ENCODE measurements around the gene PACRG.

DNA sequence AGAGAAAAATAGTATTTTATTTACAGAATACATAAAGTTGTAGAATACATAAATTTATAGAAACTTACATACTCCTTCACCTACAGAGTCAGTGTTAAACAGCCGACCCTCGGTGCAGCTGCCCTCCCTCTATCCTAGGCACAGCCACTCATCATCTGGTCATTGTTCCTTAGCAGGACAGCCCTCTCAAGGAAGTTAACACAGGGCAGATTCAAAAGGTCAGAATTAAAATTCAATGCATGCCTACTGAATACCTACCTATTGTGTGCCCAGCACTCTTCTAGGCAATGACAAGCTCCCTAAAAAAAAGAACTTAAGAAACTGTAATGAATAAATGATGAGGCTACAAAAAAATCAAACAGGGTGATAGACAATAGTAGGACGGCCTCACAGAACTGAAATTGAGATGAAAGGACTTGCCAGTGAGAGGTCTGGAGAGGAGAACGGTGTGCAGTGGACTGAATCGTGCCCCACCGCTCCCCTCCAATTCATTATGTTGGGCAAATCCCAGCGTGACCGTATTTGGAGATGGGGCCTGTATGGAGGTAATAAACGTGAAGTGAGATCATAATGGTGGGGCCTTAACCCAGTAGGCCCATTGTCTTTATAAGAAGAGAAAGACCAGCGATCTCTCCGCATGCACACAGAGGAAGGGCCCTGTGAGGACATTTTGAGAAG is 326.0 kb downstream of the PACRG start:
- TF ChIP-seq, protein P1, sequence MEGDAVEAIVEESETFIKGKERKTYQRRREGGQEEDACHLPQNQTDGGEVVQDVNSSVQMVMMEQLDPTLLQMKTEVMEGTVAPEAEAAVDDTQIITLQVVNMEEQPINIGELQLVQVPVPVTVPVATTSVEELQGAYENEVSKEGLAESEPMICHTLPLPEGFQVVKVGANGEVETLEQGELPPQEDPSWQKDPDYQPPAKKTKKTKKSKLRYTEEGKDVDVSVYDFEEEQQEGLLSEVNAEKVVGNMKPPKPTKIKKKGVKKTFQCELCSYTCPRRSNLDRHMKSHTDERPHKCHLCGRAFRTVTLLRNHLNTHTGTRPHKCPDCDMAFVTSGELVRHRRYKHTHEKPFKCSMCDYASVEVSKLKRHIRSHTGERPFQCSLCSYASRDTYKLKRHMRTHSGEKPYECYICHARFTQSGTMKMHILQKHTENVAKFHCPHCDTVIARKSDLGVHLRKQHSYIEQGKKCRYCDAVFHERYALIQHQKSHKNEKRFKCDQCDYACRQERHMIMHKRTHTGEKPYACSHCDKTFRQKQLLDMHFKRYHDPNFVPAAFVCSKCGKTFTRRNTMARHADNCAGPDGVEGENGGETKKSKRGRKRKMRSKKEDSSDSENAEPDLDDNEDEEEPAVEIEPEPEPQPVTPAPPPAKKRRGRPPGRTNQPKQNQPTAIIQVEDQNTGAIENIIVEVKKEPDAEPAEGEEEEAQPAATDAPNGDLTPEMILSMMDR (IDR thresholded peaks at IDR 0.05 in 4 of 5, conservative IDR thresholded peaks at IDR 0.05 in 1 of 5): no peak
- TF ChIP-seq POLR2A (IDR thresholded peaks at IDR 0.05): no peak

Measured in gastrocnemius medialis (tissue), 4 donors.